Measurements from ENCODE around the gene NPHP4.

DNA sequence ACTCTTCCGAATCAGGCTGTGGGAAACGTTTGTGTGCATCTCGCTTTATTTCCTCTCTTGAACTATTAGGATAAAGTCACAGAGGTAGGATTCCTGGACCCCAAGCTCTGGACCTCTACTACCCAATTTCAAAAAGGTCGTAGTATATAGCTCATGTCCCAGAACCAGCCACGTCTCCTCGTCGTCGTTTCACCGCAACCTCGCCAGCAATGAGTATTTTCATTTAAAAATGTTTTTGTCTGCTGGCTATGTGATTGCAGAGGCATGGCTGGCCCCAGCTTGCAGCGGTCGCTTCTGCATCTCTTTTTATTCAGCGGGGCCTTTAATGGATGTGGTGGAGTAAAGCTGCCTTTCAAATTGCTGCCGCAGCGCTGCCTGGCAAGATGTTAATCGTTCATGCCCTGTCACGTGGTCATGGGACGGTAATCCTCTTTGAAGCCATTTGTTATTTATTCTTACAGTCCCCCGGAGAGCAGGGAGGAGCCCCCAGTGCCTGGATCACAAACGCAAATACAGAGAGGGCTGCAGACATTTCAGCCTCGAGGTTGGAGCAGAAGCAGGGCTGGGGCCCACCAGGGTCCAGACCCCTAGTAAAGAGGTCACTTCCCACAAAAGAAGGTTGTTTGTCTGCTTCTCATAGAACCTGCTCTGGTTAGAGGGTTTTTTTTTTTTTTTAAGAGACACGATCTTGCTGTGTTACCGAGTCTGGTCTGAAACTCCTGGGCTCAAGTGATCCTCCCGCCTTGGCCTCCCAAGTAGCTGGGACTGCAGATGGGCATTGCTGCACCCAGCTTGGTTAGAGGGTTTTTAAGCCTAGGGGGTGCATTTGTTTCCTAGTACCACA is 11.6 kb upstream of the NPHP4 start:
- no peak for TF ChIP-seq CTCF (IDR thresholded peaks at IDR 0.05)
- TF ChIP-seq HMGXB4 (CRISPR knock-in tag; IDR thresholded peaks at IDR 0.05): no peak
- no peak for TF ChIP-seq CREM (CRISPR knock-in tag; IDR thresholded peaks at IDR 0.05)
- TF ChIP-seq ZSCAN18 (CRISPR knock-in tag; IDR thresholded peaks at IDR 0.05): no peak
- TF ChIP-seq HMGA2 (CRISPR knock-in tag; IDR thresholded peaks at IDR 0.05): no peak
- no peak for TF ChIP-seq ZBTB43 (CRISPR knock-in tag; IDR thresholded peaks at IDR 0.05)
- no peak for TF ChIP-seq JUN (CRISPR knock-in tag; IDR thresholded peaks at IDR 0.05)
- no peak for TF ChIP-seq ZNF317 (CRISPR knock-in tag; IDR thresholded peaks at IDR 0.05; ENCODE audit: borderline replicate concordance, low read depth)
